ENCODE data around the gene PPP2R3C. TPM values are rescaled to one million over a fixed set of nuclear protein-coding genes. Genes with fewer than 3 reads are reported as not detected.
A peak's percentile ranks its signal among the peaks of the same experiment; 100 is the strongest.

The PPP2R3C gene
- total RNA-seq (2021) (13.3 and 15.4 TPM in 2 replicates), Bru-seq, nascent RNA (percentile 60 among the genes with signal in this experiment), BruChase-seq, experiment 1, labeled RNA remaining after a 2-hour chase (percentile 55 among the genes with signal in this experiment), BruChase-seq, experiment 2, labeled RNA remaining after a 6-hour chase (percentile 60 among the genes with signal in this experiment)
- long read RNA-seq, transcript PPP2R3C-201 (13 exons, 1,839 nt) = major isoform, 10 of 40 reads
- long read RNA-seq, partial matches to known transcripts = 1 of 40 reads
- long read RNA-seq, other reads (novel, unspliced or antisense) = 27 of 40 reads

DNA sequence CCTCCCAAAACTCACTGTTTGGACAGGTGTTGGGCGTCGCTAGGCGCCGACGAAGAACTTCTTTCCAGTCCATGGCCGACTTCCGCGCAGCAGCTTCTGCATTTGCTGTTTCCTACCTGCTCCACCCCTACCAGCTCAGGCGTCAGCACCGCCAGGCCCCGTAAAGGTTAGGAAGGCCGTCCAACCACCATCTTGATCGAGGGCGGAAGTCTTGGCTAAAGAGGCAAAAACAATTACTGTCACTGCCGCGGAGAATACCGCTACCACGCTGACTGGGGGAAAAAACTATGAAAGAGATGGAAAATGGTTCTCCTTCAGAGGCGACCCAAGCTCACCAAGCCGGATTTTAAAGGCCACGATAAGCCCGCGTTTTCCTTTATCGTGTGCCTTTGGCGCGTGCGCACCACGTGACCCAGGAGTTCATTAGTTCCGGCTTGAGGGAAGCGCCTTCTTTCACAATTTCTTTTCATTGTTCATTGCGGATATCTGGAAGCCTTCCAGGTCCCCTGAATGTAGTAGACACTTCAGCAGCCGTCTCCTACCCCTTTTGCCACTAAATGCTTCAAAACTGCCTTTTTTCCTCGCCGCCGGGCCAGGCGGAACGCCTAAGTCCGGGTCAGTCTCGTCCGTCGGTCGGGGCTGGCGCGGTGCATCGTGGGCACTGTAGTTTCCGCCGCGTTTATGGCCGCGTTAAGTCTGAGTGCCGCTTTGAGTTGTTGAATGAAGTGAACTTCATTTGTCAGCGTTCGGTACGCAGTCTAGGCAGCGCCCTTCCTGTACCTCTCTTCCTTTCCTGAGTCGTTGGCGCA lies at the start of gene PPP2R3C, which contains the start of gene PRORP:
TSS of gene PPP2R3C (minus strand) at position 104 of the 809 bp plus-strand sequence. CDS start at position 73, 31 bp downstream.
TSS of gene PRORP (plus strand) at position 666 of the 809 bp plus-strand sequence. CDS start 694 bp downstream, outside the sequence.
- peak; percentile 84 to 87 for DNase-seq
- Histone ChIP-seq H3K36me3 (ENCODE audit: low read depth) (no peaks in the 10 kb centered on the region), H3K4me1 (replicated peaks; ENCODE audit: insufficient read depth) (peaks cover 9% of the 10 kb centered on the region), H3K4me3 (peak within 1 kb of the TSS; percentile 65), H3F3A (ENCODE audit: insufficient read depth, low read depth) (peaks cover 8% of the 10 kb centered on the region; the same call in 1 of the 2 replicates), H3K9me2 (ENCODE audit: insufficient read depth) (no peaks in the 10 kb centered on the region), H4K20me1 (ENCODE audit: insufficient read depth) (no peaks in the 10 kb centered on the region), H3K4me2 (peak within 1 kb of the TSS; percentile 89), H3K9me3 (ENCODE audit: insufficient read depth, low read depth) (no peaks in the 10 kb centered on the region), H3K27ac (peak within 1 kb of the TSS; percentile 97), H2AFZ (peak within 1 kb of the TSS; percentile 97), H3K79me2 (ENCODE audit: low read depth) (0 out of 2 replicates have a peak, but pooled peaks cover 14% of the 10 kb centered on the region), H3K27me3 (ENCODE audit: insufficient read depth, low read depth) (no peaks in the 10 kb centered on the region)
- intact Hi-C loops (cut with micrococcal nuclease; ENCODE audit: unreplicated experiment) = loop anchor here (1.0 to 5.0 kb wide), 2 partner anchors 170 to 280 kb away; partner anchors contain the start of genes NFKBIA and PSMA6
- ChIA-PET CTCF (interaction anchor here (1.0 kb wide), 1 partner anchor 93 kb away, joined by 3 read pairs; no protein-coding TSS in a partner anchor), POLR2A (ENCODE audit: unreplicated experiment) (interaction anchor here (0.5 to 0.7 kb wide), 4 partner anchors 36 to 537 kb away, joined by 3 to 5 read pairs (median 4); partner anchors contain the start of gene FAM177A1)
- TF ChIP-seq EZH2 (IDR thresholded peaks at IDR 0.05; ENCODE audit: low read depth) = no peak
- TF ChIP-seq, protein P1, sequence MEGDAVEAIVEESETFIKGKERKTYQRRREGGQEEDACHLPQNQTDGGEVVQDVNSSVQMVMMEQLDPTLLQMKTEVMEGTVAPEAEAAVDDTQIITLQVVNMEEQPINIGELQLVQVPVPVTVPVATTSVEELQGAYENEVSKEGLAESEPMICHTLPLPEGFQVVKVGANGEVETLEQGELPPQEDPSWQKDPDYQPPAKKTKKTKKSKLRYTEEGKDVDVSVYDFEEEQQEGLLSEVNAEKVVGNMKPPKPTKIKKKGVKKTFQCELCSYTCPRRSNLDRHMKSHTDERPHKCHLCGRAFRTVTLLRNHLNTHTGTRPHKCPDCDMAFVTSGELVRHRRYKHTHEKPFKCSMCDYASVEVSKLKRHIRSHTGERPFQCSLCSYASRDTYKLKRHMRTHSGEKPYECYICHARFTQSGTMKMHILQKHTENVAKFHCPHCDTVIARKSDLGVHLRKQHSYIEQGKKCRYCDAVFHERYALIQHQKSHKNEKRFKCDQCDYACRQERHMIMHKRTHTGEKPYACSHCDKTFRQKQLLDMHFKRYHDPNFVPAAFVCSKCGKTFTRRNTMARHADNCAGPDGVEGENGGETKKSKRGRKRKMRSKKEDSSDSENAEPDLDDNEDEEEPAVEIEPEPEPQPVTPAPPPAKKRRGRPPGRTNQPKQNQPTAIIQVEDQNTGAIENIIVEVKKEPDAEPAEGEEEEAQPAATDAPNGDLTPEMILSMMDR (conservative IDR thresholded peaks at IDR 0.05) = no peak
- BruUV-seq (replicated peaks) = no TSS peak

DNA sequence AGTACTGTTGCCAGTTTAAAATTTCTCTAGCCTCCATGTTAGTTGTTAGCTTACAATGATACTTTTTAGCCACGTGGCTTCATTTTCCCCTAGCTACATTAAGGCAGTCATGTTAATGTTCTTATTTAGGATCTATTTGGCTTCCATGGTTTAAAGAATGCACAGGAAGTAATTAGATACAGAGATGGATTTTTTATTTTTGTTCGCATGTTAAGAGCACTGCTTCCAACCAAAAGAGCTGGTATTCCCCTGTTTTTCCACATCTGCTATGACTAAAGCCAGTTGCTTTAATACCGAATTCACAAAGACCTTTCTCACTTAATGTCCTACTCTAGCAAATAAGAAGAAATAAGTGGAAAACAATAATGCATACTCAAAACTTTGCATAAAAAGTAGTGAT lies 45.7 kb upstream of the PPP2R3C start:
- Histone ChIP-seq H3K4me2 (no peak overlapping the region), H3K27ac (no peak overlapping the region), H3K4me1 (replicated peaks; ENCODE audit: insufficient read depth) (no peaks in the 10 kb centered on the region), H3K36me3 (ENCODE audit: low read depth) (no peaks in the 10 kb centered on the region), H2AFZ (no peak overlapping the region), H3K9me3 (ENCODE audit: insufficient read depth, low read depth) (no peaks in the 10 kb centered on the region), H3K79me2 (ENCODE audit: low read depth) (no peaks in the 10 kb centered on the region), H4K20me1 (ENCODE audit: insufficient read depth) (no peaks in the 10 kb centered on the region), H3K27me3 (ENCODE audit: insufficient read depth, low read depth) (no peaks in the 10 kb centered on the region), H3K4me3 (no peak overlapping the region), H3F3A (ENCODE audit: insufficient read depth, low read depth) (no peaks in the 10 kb centered on the region), H3K9me2 (ENCODE audit: insufficient read depth) (no peaks in the 10 kb centered on the region)
- TF ChIP-seq, protein P1 (conservative IDR thresholded peaks at IDR 0.05) = no peak
- TF ChIP-seq EZH2 (IDR thresholded peaks at IDR 0.05; ENCODE audit: low read depth) = no peak
- ChIA-PET POLR2A (ENCODE audit: unreplicated experiment) (no interaction called here), CTCF (no interaction called here)
- no TSS peak for BruUV-seq (replicated peaks)
- intact Hi-C loops (cut with micrococcal nuclease; ENCODE audit: unreplicated experiment) = no loop called here
- DNase-seq = no peak

DNA sequence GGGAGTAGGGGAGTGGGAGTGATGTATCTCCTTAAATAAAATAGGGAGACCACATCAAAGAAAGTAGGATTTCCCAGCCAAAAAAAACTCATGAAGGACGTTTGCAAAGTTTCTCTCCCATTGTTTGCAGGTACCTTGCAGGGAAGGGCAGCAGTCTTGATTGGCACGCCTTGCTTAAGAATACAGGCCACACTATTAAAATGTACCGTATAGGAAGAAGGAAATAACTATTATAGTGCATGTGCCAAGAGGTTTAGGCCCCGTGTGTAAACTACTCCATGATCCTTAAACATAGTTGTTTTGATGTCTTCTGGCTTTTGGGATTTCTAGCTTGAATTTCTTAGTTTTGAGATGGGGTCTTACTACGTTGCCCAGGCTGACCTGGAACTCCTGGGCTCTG lies 43.1 kb upstream of the PPP2R3C start:
- DNase-seq = no peak
- no TSS peak for BruUV-seq (replicated peaks)
- no peaks in the 10 kb centered on the region for H3K36me3 ChIP-seq (ENCODE audit: low read depth)
- H4K20me1 ChIP-seq (ENCODE audit: insufficient read depth) = no peaks in the 10 kb centered on the region
- no peaks in the 10 kb centered on the region for H3K27me3 ChIP-seq (ENCODE audit: insufficient read depth, low read depth)
- no peaks in the 10 kb centered on the region; the same call in none of the 2 replicates for H3F3A ChIP-seq (ENCODE audit: insufficient read depth, low read depth)
- H2AFZ ChIP-seq = no peak overlapping the region
- H3K79me2 ChIP-seq (ENCODE audit: low read depth) = no peaks in the 10 kb centered on the region
- intact Hi-C loops (cut with micrococcal nuclease; ENCODE audit: unreplicated experiment) = no loop called here
- TF ChIP-seq EZH2 (IDR thresholded peaks at IDR 0.05; ENCODE audit: low read depth) = no peak
- TF ChIP-seq, protein P1 (conservative IDR thresholded peaks at IDR 0.05) = no peak
- H3K4me3 ChIP-seq = no peak overlapping the region
- H3K27ac ChIP-seq = no peak overlapping the region
- no peaks in the 10 kb centered on the region for H3K9me2 ChIP-seq (ENCODE audit: insufficient read depth)
- peaks cover 9% of the 10 kb centered on the region for H3K4me1 ChIP-seq (replicated peaks; ENCODE audit: insufficient read depth)
- no peak overlapping the region for H3K4me2 ChIP-seq
- H3K9me3 ChIP-seq (ENCODE audit: insufficient read depth, low read depth) = no peaks in the 10 kb centered on the region
- CTCF ChIA-PET = no interaction called here
- POLR2A ChIA-PET (ENCODE audit: unreplicated experiment) = no interaction called here

Measured in PC-9 (cell line).